NT2/D1 (cell line): ENCODE results near the gene BLM.
"Not testable (repeated sequence)": the region's sequence is repeated elsewhere in the genome, so short reads cannot be mapped to it uniquely, and the experiment has no call there.

ENCODE experiments used
- YY1 ChIP-seq: IDR thresholded peaks from 2 replicates; pipeline ENCODE4 v1.6.1; 2011; ENCODE audit not compliant: insufficient read length, insufficient read depth
- ZNF274 ChIP-seq: IDR thresholded peaks from 2 replicates; pipeline ENCODE4 v1.6.1; 2011; ENCODE audit warnings: mild to moderate bottlenecking, low read depth, low read length

- TF ChIP-seq ZNF274, YY1: not testable (repeated sequence)
Observed at GRCh38 chr15:90673357-90673756, 43.8 kb upstream of the BLM start.
